HG02970 (cell line): ENCODE measurements around the gene FFAR1.

Experiments used
- ATAC-seq: cut with Tn5 transposase; IDR thresholded peaks from one replicate; pipeline ENCODE4 v1.9.1; 2021; ENCODE audit warnings: mild to moderate bottlenecking, moderate library complexity, moderate number of reproducible peaks; ENCODE audit not compliant: unreplicated experiment, low FRiP score

The FFAR1 gene

GRCh38 chr19:35341006-35341405 is 6.7 kb upstream of the FFAR1 start:
- ATAC-seq: no peak

GRCh38 chr19:35341565-35342225 is 6.0 kb upstream of the FFAR1 start:
- no peak for ATAC-seq

- ATAC-seq: no peak
These were observed 5.3 kb upstream of the FFAR1 start for GRCh38 chr19:35342430-35342829.

- ATAC-seq: no peak
These were observed 3.1 kb upstream of the FFAR1 start for GRCh38 chr19:35344511-35345031.

- no peak for ATAC-seq
These were observed 2.0 kb upstream of the FFAR1 start for GRCh38 chr19:35345671-35346111.

- peak; percentile 35 for ATAC-seq
These were observed 1.3 kb upstream of the FFAR1 start for GRCh38 chr19:35346193-35347052.

- ATAC-seq: no peak
These were observed 212 bp downstream of the FFAR1 start for GRCh38 chr19:35347930-35348298.

GRCh38 chr19:35348911-35349611 is 1.4 kb downstream of the FFAR1 start:
- no peak for ATAC-seq

GRCh38 chr19:35349614-35350521 is 2.2 kb downstream of the FFAR1 start:
- no peak for ATAC-seq

- no peak for ATAC-seq
These were observed 2.9 kb downstream of the FFAR1 start for GRCh38 chr19:35350591-35350990.

- no peak for ATAC-seq
These were observed 3.9 kb downstream of the FFAR1 start for GRCh38 chr19:35351411-35352176.

- no peak for ATAC-seq
These were observed 4.4 kb downstream of the FFAR1 start for GRCh38 chr19:35352177-35352447.

GRCh38 chr19:35352448-35353304 is 5.0 kb downstream of the FFAR1 start:
- ATAC-seq: no peak

GRCh38 chr19:35353635-35354034 is 5.9 kb downstream of the FFAR1 start:
- no peak for ATAC-seq

- no peak for ATAC-seq
These were observed 7.2 kb downstream of the FFAR1 start for GRCh38 chr19:35354898-35355297.

- ATAC-seq: no peak
These were observed 8.2 kb downstream of the FFAR1 start for GRCh38 chr19:35355791-35356460.

GRCh38 chr19:35357867-35358573 is 10.3 kb downstream of the FFAR1 start, which contains the start of gene FFAR3:
FFAR3 (plus strand) TSS chr19:35358460; CDS start chr19:35358891, 431 bp downstream.
- no peak for ATAC-seq
